Bronchial epithelial cell (primary cell): ENCODE data around the gene TAS1R1. TPM values are rescaled to one million over a fixed set of nuclear protein-coding genes. Genes with fewer than 3 reads are reported as not detected.

ENCODE experiments used
- DNase-seq: peaks from one replicate; pipeline ENCODE4 v3.0.0-alpha.2; 2010; ENCODE audit warnings: low read depth
- FAIRE-seq: peaks from 2 replicates; lab custom pipeline; 2011; peaks lifted over from hg19 to GRCh38; lab: Jason Lieb, UNC
- H3K27me3 ChIP-seq: 2 replicates; pipeline ENCODE4 v1.5.1; 2011; ENCODE audit warnings: low read length; ENCODE audit not compliant: control insufficient read depth, insufficient read depth
- H3K36me3 ChIP-seq: 2 replicates; pipeline ENCODE4 v1.5.1; 2011; ENCODE audit warnings: low read length; ENCODE audit not compliant: control insufficient read depth, insufficient read depth
- H3K4me3 ChIP-seq: 2 replicates; pipeline ENCODE4 v1.5.1; 2011; ENCODE audit warnings: mild to moderate bottlenecking, low read depth, low read length, control low read depth
- total RNA-seq: library from RNA; depleted of rRNA; stranded (reverse); fragments of >200 nt; gene quantifications from 2 replicates; pipeline ENCODE4 v1.2.1, GENCODE V29; 2014
- TF ChIP-seq, protein P1 (sequence below): IDR thresholded peaks from 2 replicates; pipeline ENCODE4 v1.5.1; 2011; ENCODE audit warnings: mild to moderate bottlenecking, moderate library complexity, low read length, control low read depth, inconsistent platforms; ENCODE audit not compliant: insufficient read depth, severe bottlenecking

The TAS1R1 gene
- total RNA-seq, 1 donor from 2014 or later: not detected

- no peaks in the 10 kb centered on the region for H3K27me3 ChIP-seq
- FAIRE-seq (no peak), DNase-seq (no peak)
- H3K36me3 ChIP-seq: peaks cover 13% of the 10 kb centered on the region
- TF ChIP-seq, protein P1, sequence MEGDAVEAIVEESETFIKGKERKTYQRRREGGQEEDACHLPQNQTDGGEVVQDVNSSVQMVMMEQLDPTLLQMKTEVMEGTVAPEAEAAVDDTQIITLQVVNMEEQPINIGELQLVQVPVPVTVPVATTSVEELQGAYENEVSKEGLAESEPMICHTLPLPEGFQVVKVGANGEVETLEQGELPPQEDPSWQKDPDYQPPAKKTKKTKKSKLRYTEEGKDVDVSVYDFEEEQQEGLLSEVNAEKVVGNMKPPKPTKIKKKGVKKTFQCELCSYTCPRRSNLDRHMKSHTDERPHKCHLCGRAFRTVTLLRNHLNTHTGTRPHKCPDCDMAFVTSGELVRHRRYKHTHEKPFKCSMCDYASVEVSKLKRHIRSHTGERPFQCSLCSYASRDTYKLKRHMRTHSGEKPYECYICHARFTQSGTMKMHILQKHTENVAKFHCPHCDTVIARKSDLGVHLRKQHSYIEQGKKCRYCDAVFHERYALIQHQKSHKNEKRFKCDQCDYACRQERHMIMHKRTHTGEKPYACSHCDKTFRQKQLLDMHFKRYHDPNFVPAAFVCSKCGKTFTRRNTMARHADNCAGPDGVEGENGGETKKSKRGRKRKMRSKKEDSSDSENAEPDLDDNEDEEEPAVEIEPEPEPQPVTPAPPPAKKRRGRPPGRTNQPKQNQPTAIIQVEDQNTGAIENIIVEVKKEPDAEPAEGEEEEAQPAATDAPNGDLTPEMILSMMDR: no peak
- H3K4me3 ChIP-seq: no peak overlapping the region
Measured at GRCh38 chr1:6585841-6586240, 30.7 kb downstream of the TAS1R1 start.

GRCh38 chr1:6586404-6586816 lies 31.3 kb downstream of the TAS1R1 start:
- TF ChIP-seq, protein P1: no peak
- Histone ChIP-seq H3K36me3 (peaks cover 17% of the 10 kb centered on the region), H3K4me3 (no peak overlapping the region), H3K27me3 (no peaks in the 10 kb centered on the region)
- DNase-seq: no peak
- FAIRE-seq: no peak

DNA sequence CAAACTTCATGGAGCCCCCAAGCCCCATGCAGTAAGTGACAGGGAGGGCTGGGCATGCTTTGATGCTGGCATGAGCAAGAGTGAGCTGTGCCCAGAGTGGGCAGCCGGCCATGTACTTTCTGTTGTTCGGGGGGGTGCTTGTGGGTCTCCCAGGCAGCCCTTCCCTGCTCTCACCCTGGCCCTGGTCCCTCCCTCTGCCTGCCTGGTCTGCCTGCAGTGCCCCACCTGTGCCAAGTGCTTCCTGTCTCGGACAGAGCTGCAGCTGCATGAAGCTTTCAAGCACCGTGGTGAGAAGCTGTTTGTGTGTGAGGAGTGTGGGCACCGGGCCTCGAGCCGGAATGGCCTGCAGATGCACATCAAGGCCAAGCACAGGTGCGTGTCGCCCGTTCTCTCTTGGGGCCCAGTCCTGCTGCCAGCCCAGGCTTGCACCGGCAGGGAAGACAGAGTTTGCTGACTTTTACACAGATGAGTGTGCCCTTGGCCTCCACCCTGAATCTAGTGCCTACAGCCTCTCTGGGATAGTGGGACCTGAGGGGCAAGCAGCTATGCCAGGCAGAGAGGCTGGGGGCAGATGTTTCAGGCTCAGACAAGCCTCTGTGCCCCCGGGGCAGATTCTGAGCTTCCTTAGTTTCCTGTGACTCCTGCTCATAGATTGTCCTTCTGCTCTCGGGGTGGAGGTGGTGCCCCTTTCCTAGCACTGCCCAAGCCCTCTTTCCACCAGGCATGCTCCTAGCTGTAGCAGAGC lies 32.3 kb downstream of the TAS1R1 start:
- Histone ChIP-seq H3K27me3 (no peaks in the 10 kb centered on the region), H3K36me3 (peaks cover 19% of the 10 kb centered on the region), H3K4me3 (no peak overlapping the region)
- TF ChIP-seq, protein P1: no peak
- FAIRE-seq: no peak
- peak; percentile 51 for DNase-seq

GRCh38 chr1:6588128-6588892 lies 33.2 kb downstream of the TAS1R1 start:
- FAIRE-seq (no peak), DNase-seq (peak; percentile 51)
- TF ChIP-seq, protein P1: no peak
- no peak overlapping the region for H3K4me3 ChIP-seq
- no peaks in the 10 kb centered on the region for H3K27me3 ChIP-seq
- H3K36me3 ChIP-seq: peaks cover 25% of the 10 kb centered on the region

DNA sequence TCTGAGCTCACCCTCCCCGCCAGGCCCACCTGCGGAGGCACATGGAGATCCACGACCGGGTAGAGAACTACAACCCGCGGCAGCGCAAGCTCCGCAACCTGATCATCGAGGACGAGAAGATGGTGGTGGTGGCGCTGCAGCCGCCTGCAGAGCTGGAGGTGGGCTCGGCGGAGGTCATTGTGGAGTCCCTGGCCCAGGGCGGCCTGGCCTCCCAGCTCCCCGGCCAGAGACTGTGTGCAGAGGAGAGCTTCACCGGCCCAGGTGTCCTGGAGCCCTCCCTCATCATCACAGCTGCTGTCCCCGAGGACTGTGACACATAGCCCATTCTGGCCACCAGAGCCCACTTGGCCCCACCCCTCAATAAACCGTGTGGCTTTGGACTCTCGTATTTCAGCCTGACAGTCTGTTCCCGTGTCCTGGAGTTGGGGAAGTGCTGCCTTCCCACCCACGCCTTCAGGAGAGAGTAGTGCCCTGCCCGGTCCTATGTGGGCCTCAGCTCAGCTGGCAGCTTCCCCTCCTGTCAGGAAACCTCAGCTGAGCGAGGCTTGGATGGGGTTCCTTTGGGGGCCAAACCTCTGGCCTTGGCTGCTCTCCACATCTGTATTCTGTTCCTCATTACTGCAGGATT lies 33.9 kb downstream of the TAS1R1 start:
- TF ChIP-seq, protein P1: no peak
- H3K27me3 ChIP-seq: no peaks in the 10 kb centered on the region
- H3K36me3 ChIP-seq: peaks cover 29% of the 10 kb centered on the region
- DNase-seq (no peak), FAIRE-seq (no peak)
- no peak overlapping the region for H3K4me3 ChIP-seq
